Measurements from ENCODE around the gene IQUB. TPM values are rescaled to one million over a fixed set of nuclear protein-coding genes. Genes with fewer than 3 reads are reported as not detected.

Gene IQUB
- total and polyA plus RNA-seq, 2 donors (not counting 1 experiment from before 2014, with no cell fraction given): 0.09 to 0.83 TPM

DNA sequence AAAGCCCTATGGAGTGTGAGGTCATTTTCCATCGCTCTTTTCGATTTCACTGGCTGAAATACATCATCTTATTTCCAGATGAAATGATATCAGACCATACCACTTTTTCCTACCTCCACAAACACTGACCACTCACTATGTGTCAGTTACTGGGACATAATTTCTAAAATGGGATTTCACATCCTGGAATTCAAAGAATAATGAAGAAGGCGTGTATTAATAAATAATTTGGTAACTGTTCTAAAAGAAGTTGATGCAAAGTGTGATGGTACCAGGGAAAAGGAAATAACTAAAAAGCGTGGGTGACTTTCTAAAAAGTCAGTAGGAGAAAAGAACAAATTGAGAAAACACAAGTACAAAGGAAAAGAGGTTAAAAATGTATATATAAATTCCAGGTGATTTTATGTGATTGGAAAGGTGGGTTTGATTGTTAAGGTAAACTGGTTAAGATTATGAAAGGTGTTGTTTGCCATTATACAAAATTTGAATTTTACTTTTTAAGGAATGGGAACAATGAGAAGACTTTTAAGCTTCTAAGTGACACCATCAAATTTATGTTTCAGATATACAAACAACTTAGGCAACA, 24.0 kb upstream of the IQUB start:
- H3K9me3 ChIP-seq (ENCODE audit: control insufficient read depth, insufficient read depth, low read depth, low read length): no peaks in the 10 kb centered on the region
- no peak for DNase-seq (ENCODE audit: low read depth in 2 of 2)
- H3K4me3 ChIP-seq (replicated peaks in 1 of 4; ENCODE audit: control extremely low read depth in 1 of 4, insufficient read depth in 1 of 4, low read depth in 3 of 4, low read length in 4 of 4): peak overlapping the region; percentile 81 to 100 (median 98)
- TF ChIP-seq, protein P1, sequence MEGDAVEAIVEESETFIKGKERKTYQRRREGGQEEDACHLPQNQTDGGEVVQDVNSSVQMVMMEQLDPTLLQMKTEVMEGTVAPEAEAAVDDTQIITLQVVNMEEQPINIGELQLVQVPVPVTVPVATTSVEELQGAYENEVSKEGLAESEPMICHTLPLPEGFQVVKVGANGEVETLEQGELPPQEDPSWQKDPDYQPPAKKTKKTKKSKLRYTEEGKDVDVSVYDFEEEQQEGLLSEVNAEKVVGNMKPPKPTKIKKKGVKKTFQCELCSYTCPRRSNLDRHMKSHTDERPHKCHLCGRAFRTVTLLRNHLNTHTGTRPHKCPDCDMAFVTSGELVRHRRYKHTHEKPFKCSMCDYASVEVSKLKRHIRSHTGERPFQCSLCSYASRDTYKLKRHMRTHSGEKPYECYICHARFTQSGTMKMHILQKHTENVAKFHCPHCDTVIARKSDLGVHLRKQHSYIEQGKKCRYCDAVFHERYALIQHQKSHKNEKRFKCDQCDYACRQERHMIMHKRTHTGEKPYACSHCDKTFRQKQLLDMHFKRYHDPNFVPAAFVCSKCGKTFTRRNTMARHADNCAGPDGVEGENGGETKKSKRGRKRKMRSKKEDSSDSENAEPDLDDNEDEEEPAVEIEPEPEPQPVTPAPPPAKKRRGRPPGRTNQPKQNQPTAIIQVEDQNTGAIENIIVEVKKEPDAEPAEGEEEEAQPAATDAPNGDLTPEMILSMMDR (conservative IDR thresholded peaks at IDR 0.05 in 1 of 2, IDR thresholded peaks at IDR 0.05 in 1 of 2; ENCODE audit: low read depth in 1 of 2, low read length in 2 of 2): no peak
- TF ChIP-seq EZH2 (IDR thresholded peaks at IDR 0.05; ENCODE audit: low read length, missing control alignments): no peak
- peak overlapping the region; percentile 90 for H3K4me2 ChIP-seq (ENCODE audit: extremely low read depth, insufficient read depth, low read length)
- peaks cover 2% of the 10 kb centered on the region for H3K4me1 ChIP-seq (ENCODE audit: control insufficient read depth, extremely low read depth, insufficient read depth, low read length)
- H3K79me2 ChIP-seq (ENCODE audit: control insufficient read depth, insufficient read depth, low read length): peaks cover 7% of the 10 kb centered on the region
- H2AFZ ChIP-seq (ENCODE audit: low read length): peak overlapping the region; percentile 100
- H3K27ac ChIP-seq (ENCODE audit: insufficient read depth, low read length): peak overlapping the region; percentile 90
- no peaks in the 10 kb centered on the region for H3K36me3 ChIP-seq (ENCODE audit: control insufficient read depth, insufficient read depth, low read length)
- H3K9ac ChIP-seq (ENCODE audit: insufficient read depth, low read length): no peak overlapping the region
- H3K27me3 ChIP-seq (ENCODE audit: control insufficient read depth, insufficient read depth, low read length): no peaks in the 10 kb centered on the region
- no peaks in the 10 kb centered on the region for H4K20me1 ChIP-seq (ENCODE audit: control insufficient read depth, extremely low read depth, insufficient read depth, low read length)

DNA sequence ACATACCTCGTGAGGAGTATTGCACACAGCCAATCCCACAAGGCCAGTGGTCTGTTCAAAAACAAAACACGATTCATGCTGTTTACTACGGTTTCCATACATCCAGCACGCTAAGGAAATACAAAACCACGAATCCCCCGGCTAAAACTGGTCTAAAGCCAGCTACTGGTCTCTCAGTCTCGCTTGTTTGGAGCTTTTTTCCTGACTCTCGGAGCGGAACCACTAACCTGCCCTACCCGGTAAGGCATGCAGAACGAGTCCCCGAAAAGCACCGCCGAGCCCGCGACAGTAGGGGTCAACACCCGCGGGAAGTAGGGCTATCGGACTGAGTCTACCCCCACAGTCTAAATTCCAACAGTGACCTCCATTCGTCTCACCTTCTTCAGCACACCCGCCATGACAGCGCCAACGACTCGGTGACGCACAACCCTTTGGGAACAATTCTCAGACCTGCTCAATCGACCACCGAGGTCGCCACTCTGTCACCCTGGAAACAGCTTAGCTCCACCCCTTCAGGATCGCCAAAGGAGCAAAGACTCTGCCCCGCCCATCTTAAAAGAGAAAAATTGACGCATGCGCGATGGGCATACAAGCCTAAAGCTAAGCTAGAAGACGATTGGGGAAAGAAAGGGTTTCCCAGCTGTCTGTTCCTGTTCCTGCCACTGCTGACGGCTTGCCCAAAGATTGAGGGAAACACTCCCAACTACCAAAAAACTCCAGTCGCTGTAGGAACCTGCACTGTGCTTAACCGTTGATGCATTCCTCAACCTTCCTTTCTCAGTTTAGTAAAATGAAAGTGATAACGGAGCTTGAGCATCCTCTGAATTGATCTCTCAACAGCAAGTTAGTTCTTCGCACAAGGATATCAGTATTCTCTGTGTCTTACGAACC, 23.2 kb upstream of the IQUB start, which contains the start of gene NDUFA5:
Gene NDUFA5, minus strand, starts transcription at position 421 of the 891 bp plus-strand sequence. Its CDS starts 23 bp downstream, at position 398.
- Histone ChIP-seq H3K27ac (ENCODE audit: insufficient read depth, low read length) (peak within 1 kb of the TSS; percentile 90), H3K4me1 (ENCODE audit: control insufficient read depth, extremely low read depth, insufficient read depth, low read length) (peaks cover 2% of the 10 kb centered on the region), H3K79me2 (ENCODE audit: control insufficient read depth, insufficient read depth, low read length) (peaks cover 8% of the 10 kb centered on the region), H3K4me2 (ENCODE audit: extremely low read depth, insufficient read depth, low read length) (peak within 1 kb of the TSS; percentile 90), H3K27me3 (ENCODE audit: control insufficient read depth, insufficient read depth, low read length) (no peaks in the 10 kb centered on the region), H3K4me3 (replicated peaks in 1 of 4; ENCODE audit: control extremely low read depth in 1 of 4, insufficient read depth in 1 of 4, low read depth in 3 of 4, low read length in 4 of 4) (peak within 1 kb of the TSS; percentile 81 to 100 (median 98)), H4K20me1 (ENCODE audit: control insufficient read depth, extremely low read depth, insufficient read depth, low read length) (no peaks in the 10 kb centered on the region), H3K9me3 (ENCODE audit: control insufficient read depth, insufficient read depth, low read depth, low read length) (no peaks in the 10 kb centered on the region), H2AFZ (ENCODE audit: low read length) (peak within 1 kb of the TSS; percentile 100), H3K36me3 (ENCODE audit: control insufficient read depth, insufficient read depth, low read length) (no peaks in the 10 kb centered on the region), H3K9ac (ENCODE audit: insufficient read depth, low read length) (peak within 1 kb of the TSS; percentile 70)
- DNase-seq (ENCODE audit: low read depth in 2 of 2): peak; percentile 99
- TF ChIP-seq, protein P1 (conservative IDR thresholded peaks at IDR 0.05 in 1 of 2, IDR thresholded peaks at IDR 0.05 in 1 of 2; ENCODE audit: low read depth in 1 of 2, low read length in 2 of 2): no peak
- TF ChIP-seq EZH2 (IDR thresholded peaks at IDR 0.05; ENCODE audit: low read length, missing control alignments): no peak

DNA sequence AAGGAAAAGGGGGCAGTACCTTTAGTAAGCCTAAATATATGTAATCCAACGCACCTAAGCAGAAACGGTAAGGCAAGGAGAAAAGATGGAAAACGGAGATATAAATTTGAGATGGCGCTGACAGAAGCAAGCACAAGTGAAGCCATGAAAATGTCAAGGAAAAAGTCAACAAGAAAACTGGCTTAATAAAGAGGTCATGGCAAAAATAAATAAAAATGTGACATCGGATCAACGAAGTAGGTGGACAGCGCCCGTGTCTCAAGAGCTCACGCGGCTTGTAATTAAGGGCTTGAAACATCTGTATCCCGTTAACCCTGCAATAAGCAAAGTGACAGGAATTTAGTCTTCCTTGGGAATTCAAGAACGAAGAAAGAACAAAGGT, 22.6 kb upstream of the IQUB start:
- Histone ChIP-seq H3K9ac (ENCODE audit: insufficient read depth, low read length) (peak overlapping the region; percentile 70), H3K27ac (ENCODE audit: insufficient read depth, low read length) (peak overlapping the region; percentile 90), H4K20me1 (ENCODE audit: control insufficient read depth, extremely low read depth, insufficient read depth, low read length) (no peaks in the 10 kb centered on the region), H3K36me3 (ENCODE audit: control insufficient read depth, insufficient read depth, low read length) (no peaks in the 10 kb centered on the region), H3K9me3 (ENCODE audit: control insufficient read depth, insufficient read depth, low read depth, low read length) (no peaks in the 10 kb centered on the region), H2AFZ (ENCODE audit: low read length) (peak overlapping the region; percentile 90), H3K4me1 (ENCODE audit: control insufficient read depth, extremely low read depth, insufficient read depth, low read length) (peaks cover 2% of the 10 kb centered on the region), H3K79me2 (ENCODE audit: control insufficient read depth, insufficient read depth, low read length) (peaks cover 9% of the 10 kb centered on the region), H3K4me3 (replicated peaks in 1 of 4; ENCODE audit: control extremely low read depth in 1 of 4, insufficient read depth in 1 of 4, low read depth in 3 of 4, low read length in 4 of 4) (peak overlapping the region; percentile 81 to 100 (median 98)), H3K4me2 (ENCODE audit: extremely low read depth, insufficient read depth, low read length) (peak overlapping the region; percentile 79), H3K27me3 (ENCODE audit: control insufficient read depth, insufficient read depth, low read length) (no peaks in the 10 kb centered on the region)
- DNase-seq (ENCODE audit: low read depth in 2 of 2): peak; percentile 30 to 35
- no peak for TF ChIP-seq EZH2 (IDR thresholded peaks at IDR 0.05; ENCODE audit: low read length, missing control alignments)
- TF ChIP-seq, protein P1 (conservative IDR thresholded peaks at IDR 0.05 in 1 of 2, IDR thresholded peaks at IDR 0.05 in 1 of 2; ENCODE audit: low read depth in 1 of 2, low read length in 2 of 2): no peak
